SK-N-MC (cell line): ENCODE results near the gene AMER2.

Source experiments
- DNase-seq: peaks from one replicate; pipeline ENCODE4 v3.0.0-alpha.2; 2011; ENCODE audit warnings: low read depth, low spot score
- H3K27ac ChIP-seq: fragments of 200-600 bp; sonication (generic); 2 replicates; pipeline ENCODE4 v1.5.1; 2016; ENCODE audit warnings: mixed run types
- H3K36me3 ChIP-seq: fragments of 200-600 bp; sonication (generic); 2 replicates; pipeline ENCODE4 v1.6.1; 2017; ENCODE audit warnings: antibody characterized with exemption, low read length, mixed read lengths; ENCODE audit not compliant: insufficient read depth
- H3K4me3 ChIP-seq: fragments of 200-600 bp; sonication (generic); 2 replicates; pipeline ENCODE4 v1.5.1; 2016
- H3K9ac ChIP-seq: fragments of 200-600 bp; sonication (generic); 2 replicates; pipeline ENCODE4 v1.8.0; 2017; ENCODE audit warnings: mixed run types, mixed read lengths; ENCODE audit not compliant: insufficient read length
- H3K9me3 ChIP-seq: fragments of 200-600 bp; sonication (generic); 2 replicates; pipeline ENCODE4 v1.6.1; 2017; ENCODE audit warnings: low read depth, mild to moderate bottlenecking, antibody characterized with exemption, low read length, moderate library complexity, mixed read lengths
- EZH2 ChIP-seq: fragments of 200-600 bp; sonication (generic); IDR thresholded peaks from one replicate; pipeline ENCODE4 v1.6.1; 2017; ENCODE audit warnings: antibody characterized with exemption
- FOXP2 ChIP-seq: optimal IDR thresholded peaks from 2 replicates; pipeline ENCODE3; 2011; ENCODE audit warnings: mild to moderate bottlenecking, moderate library complexity; ENCODE audit not compliant: insufficient read depth; ENCODE audit errors: extremely low read length, control extremely low read depth
- POLR2AphosphoS5 ChIP-seq: IDR thresholded peaks from 2 replicates; pipeline ENCODE4 v1.6.1; 2012; ENCODE audit warnings: mild to moderate bottlenecking, low read depth, low read length, borderline replicate concordance

Gene AMER2

DNA sequence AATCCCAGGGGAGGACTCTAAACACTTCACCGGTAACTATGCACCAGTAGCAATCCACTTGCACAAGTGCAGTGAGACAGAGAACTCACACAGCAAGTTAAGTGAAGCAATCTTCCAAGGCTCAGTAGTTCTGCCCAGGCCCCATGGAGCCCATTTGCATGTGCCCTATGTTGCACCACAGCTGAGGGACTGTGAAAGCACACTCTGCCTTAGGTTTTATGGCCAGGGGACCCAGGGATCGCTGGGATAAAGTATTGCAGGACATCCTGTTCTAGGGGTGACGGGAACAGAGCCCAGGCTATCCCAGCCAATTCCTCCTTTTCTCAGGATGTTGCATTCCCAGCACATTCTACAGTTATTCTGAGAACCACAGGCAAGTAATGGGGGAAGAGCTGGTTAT, 6.0 kb upstream of the AMER2 start:
- H3K9me3 ChIP-seq = peaks cover 2% of the 10 kb centered on the region; the same call in 1 of the 2 replicates
- DNase-seq = no peak
- H3K36me3 ChIP-seq = no peaks in the 10 kb centered on the region
- no peak overlapping the region for H3K4me3 ChIP-seq
- no peak overlapping the region for H3K9ac ChIP-seq
- TF ChIP-seq POLR2AphosphoS5 (no peak), FOXP2 (no peak), EZH2 (no peak)
- H3K27ac ChIP-seq = peak overlapping the region; percentile 96

DNA sequence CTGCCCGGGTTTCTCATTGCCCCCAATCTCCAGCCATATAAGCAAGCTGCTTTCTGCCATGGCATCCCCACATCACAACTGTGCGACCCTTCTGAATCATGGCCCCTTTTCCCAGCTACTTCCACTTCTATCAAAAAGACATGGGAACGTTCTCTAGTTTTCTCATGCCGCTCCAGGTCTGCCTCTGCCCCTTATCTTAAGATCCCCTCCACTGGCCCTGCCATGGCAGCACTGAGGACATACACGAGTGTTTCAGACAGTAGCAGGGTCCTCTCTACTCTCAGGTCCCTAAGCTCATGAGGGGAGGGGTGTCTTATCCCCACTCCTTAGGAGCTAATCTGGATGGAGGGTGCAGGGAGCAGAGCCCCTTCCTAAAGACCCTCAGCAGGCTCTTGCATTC, 5.5 kb upstream of the AMER2 start:
- Histone ChIP-seq H3K9me3 (peaks cover 2% of the 10 kb centered on the region; the same call in 1 of the 2 replicates), H3K27ac (peak overlapping the region; percentile 96), H3K4me3 (no peak overlapping the region), H3K36me3 (no peaks in the 10 kb centered on the region), H3K9ac (no peak overlapping the region)
- DNase-seq = no peak
- TF ChIP-seq EZH2 = no peak
- TF ChIP-seq FOXP2 = no peak
- TF ChIP-seq POLR2AphosphoS5 = no peak

DNA sequence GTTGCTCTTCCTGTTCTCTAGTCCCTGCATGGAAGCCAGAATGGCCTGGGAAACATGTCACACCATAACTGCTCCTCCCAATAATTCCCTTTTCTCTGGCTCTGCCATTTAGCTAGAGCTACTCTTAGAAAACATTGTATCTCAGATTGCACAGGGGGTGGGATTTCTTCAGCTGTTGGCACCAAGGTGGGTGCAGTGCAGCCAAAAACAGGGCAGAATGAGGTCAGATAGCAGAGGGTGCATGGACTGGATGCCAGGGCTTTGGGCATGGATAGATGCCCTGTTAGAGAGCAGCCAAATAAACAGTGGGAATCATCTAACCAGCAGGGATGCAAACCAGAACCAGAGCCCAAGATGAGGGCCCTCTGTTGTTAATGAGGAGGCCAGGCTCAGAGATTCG, 4.9 kb upstream of the AMER2 start:
- H3K9me3 ChIP-seq = peaks cover 2% of the 10 kb centered on the region; the same call in 1 of the 2 replicates
- TF ChIP-seq FOXP2 (no peak), POLR2AphosphoS5 (no peak), EZH2 (no peak)
- H3K9ac ChIP-seq = no peak overlapping the region
- H3K4me3 ChIP-seq = no peak overlapping the region
- DNase-seq = no peak
- peak overlapping the region; percentile 100 for H3K27ac ChIP-seq
- H3K36me3 ChIP-seq = no peaks in the 10 kb centered on the region

DNA sequence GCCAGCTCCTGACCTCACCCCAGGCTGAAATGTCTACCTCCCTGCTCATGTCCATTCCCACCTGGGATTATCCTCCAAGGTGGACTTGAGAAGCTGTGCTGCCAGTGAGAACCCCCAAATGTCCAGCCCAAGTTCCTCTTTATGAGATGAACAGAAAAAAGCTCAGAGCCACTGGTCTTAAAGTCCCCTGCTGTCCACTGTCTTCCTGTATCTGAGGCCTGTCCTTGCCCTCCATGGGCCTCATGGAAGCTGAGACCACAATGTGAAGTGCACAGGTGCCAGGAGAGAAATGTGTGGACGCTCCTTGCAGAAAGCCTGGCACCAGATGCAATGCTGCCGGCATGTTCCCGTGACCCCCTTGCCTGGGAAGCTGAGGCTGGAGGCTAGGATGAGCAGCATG, 3.3 kb upstream of the AMER2 start:
- H3K9ac ChIP-seq = peak overlapping the region; percentile 90
- no peak for DNase-seq
- peaks cover 2% of the 10 kb centered on the region; the same call in 1 of the 2 replicates for H3K9me3 ChIP-seq
- H3K27ac ChIP-seq = peak overlapping the region; percentile 100
- TF ChIP-seq FOXP2 (no peak), EZH2 (no peak), POLR2AphosphoS5 (no peak)
- H3K36me3 ChIP-seq = peaks cover under 1% of the 10 kb centered on the region
- H3K4me3 ChIP-seq = peak overlapping the region; percentile 76

DNA sequence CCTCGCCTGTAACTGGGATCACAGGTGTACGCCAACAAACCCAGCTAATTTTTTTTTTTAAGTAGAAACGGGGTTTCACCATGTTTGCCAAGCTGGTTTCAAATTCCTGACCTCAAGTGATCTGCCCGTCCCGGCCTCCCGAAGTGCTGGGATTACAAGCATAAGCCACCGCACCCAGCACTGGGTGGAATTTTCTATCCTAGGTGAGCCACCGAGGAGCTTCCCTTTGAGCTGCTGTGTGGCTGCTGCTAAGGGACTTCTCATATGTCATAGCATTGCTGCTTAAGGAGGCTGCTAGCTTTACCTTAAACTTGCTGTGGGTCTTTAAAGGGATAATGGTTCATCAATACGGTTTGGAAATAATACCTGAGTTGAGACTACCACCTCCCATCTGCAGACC, 2.9 kb upstream of the AMER2 start:
- Histone ChIP-seq H3K9me3 (peaks cover 2% of the 10 kb centered on the region; the same call in 1 of the 2 replicates), H3K9ac (peak overlapping the region; percentile 90), H3K27ac (peak overlapping the region; percentile 100), H3K4me3 (peak overlapping the region; percentile 76), H3K36me3 (peaks cover 5% of the 10 kb centered on the region)
- TF ChIP-seq FOXP2 = no peak
- no peak for TF ChIP-seq POLR2AphosphoS5
- no peak for TF ChIP-seq EZH2
- DNase-seq = no peak

DNA sequence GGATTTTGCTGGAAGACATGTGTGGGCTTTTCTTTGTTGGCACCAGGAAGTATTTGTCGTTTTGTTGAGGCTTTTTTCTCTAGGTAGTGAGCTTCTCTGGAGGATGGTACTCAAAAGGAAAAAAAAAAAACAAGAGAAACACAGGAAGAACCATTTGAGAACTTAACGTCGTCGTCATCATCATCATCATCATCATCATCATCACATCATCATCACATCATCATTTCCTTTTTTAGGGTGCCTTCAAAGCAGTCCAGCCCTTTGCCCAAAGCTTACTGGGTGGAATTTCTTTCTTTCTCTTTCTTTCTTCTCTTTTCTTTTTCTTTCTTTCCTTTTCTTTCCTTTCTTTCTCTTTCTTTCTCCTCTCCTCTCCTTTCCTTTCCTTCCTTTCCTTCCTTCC, 2.2 kb upstream of the AMER2 start:
- Histone ChIP-seq H3K36me3 (peaks cover 12% of the 10 kb centered on the region), H3K27ac (peak overlapping the region; percentile 100), H3K9me3 (peaks cover 2% of the 10 kb centered on the region; the same call in 1 of the 2 replicates), H3K4me3 (peak overlapping the region; percentile 71), H3K9ac (peak overlapping the region; percentile 85)
- TF ChIP-seq POLR2AphosphoS5 (no peak), EZH2 (no peak), FOXP2 (no peak)
- no peak for DNase-seq

DNA sequence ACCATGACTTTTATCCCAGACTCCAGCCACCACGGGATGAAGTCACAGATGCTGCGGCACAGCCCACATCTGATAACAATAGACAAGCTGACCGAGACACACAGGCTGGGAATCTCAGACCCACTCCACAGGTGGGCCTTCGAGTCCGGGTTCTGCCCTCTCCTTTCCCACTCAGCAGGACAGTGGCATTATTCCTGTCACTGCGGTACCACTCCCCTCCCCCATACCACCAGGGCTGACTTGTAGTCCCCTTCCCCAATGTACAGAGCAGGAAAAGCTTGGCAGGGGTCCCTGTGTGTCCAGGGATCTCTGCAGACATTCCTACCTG, 179 bp upstream of the AMER2 start:
- Histone ChIP-seq H3K9ac (peak overlapping the region; percentile 98), H3K27ac (peak overlapping the region; percentile 100), H3K36me3 (peaks cover 32% of the 10 kb centered on the region), H3K9me3 (no peaks in the 10 kb centered on the region), H3K4me3 (peak overlapping the region; percentile 85)
- DNase-seq = no peak
- TF ChIP-seq EZH2 = no peak
- TF ChIP-seq POLR2AphosphoS5 = no peak
- no peak for TF ChIP-seq FOXP2

DNA sequence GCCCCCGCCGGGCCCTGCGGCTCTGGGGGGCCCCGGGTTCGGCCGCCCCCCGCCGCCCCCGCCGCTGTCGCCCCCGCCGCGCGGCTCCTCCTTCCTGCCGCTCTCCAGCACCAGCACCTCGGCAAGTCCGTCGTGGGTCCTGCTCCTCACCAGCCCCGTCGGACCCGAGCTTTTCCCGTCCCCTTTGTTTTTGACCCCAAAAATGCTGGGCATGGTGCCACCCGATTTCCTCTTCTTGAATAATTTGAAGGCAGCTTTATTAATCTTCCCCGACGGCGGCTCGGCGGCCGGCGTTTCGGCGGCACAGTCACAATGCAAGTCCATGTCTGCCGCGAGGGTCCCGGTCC, 945 bp downstream of the AMER2 start:
- H3K27ac ChIP-seq = peak overlapping the region; percentile 100
- DNase-seq = no peak
- peak overlapping the region; percentile 98 for H3K9ac ChIP-seq
- no peaks in the 10 kb centered on the region for H3K9me3 ChIP-seq
- H3K36me3 ChIP-seq = peaks cover 43% of the 10 kb centered on the region
- H3K4me3 ChIP-seq = peak overlapping the region; percentile 85
- no peak for TF ChIP-seq FOXP2
- no peak for TF ChIP-seq EZH2
- no peak for TF ChIP-seq POLR2AphosphoS5

DNA sequence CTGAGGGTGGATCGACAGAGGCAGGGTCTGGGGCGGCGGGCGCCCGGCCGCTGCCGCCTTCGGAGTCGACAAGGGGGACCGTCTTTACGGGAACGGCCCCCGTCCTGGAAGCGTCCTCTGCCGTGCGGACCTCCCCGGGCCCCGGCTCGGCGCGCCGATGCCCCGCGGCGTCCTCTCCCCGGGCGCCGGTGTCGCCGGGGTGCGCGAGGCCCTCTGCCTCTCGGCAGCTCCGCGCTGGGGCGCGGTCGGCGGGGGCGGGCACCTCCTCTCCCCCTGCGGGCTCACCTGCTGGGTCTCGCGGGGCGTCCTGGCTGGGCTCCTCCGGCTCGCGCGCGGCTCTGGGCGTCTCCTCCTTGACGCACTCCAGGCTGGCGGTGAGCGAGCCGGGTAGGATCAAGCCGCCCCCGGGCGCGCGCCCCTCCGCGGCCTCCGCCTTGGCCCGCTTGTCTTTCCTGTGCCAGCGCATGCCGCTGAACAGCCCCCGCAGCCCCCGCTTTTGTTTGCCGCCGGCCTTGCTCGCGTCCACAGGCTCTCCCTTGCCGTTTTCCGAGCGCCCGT, 1.5 kb downstream of the AMER2 start:
- no peak for DNase-seq
- peak overlapping the region; percentile 85 for H3K4me3 ChIP-seq
- peak overlapping the region; percentile 98 for H3K9ac ChIP-seq

More for the DNA sequence above, 1.5 kb downstream of the AMER2 start:
- Histone ChIP-seq H3K36me3 (peaks cover 47% of the 10 kb centered on the region), H3K9me3 (no peaks in the 10 kb centered on the region), H3K27ac (peak overlapping the region; percentile 100)
- TF ChIP-seq EZH2 (no peak), FOXP2 (no peak), POLR2AphosphoS5 (no peak)
